ENCODE measurements around the gene ERVW-1.

ERVW-1 gene

DNA sequence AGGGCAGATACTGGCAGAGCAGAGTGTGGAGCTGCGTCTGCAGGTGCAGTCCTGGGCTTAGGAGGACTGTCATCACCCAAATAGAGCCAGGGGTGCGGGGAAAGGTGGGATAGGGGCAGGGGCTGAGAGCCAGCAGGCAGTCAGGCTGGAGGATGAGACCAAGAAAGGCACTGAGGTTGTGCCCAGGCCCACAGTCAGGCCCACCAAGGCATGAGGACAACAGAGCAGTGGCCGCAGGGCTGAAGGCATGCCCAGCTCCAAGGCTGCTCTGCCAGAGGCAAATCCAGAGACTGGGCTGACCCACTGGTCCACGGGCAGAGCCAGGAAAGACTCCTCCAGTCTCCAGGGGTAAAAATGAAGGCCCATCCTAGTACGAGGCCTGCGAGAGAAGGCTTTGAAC, 54.8 kb downstream of the ERVW-1 start:
- no CpG with 5 or more reads among the region's 6 CpGs for WGBS (ENCODE audit: extremely low coverage, insufficient coverage, insufficient read length)
- Histone ChIP-seq H3K4me2 (ENCODE audit: low read length) (no peak overlapping the region), H4K91ac (ENCODE audit: low read depth, low read length) (no peak overlapping the region)

DNA sequence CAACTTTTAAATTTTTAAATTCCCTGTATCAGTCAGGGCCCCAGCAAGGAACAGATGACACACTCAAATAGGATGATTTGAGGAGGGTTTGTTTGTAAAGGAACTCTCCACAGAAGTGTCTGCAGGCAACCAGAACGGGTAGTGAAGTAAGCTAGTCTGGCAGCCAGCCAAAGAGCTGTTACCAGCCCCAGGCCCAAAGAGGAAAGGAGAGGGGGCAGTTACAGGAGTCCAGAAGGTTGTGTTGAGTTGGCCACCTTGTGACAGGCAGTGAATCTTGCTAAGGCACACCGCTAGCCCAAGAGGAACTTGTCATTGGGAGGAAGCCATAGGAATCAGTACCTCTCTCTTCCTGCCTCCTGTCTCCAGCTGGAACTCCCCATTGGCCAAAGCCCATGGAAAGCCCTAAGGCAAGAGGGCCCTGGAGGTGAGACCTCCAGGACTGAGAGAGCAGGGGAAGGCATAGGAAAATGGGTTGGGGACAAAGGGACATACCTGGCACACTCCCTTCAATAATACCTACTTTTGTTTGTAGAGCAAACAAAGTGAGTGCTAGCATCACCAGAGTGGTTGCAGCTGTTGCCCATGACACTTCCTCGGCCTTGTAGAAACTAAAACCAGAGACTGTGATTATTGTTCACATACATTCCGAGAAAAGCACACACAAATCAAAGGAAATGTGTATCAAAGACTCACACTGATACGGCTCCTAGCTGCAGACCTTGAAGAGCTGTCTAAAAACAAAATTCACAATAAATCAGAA, 55.9 kb downstream of the ERVW-1 start:
- no CpG with 5 or more reads among the region's 5 CpGs for WGBS (ENCODE audit: extremely low coverage, insufficient coverage, insufficient read length)
- Histone ChIP-seq H2AK5ac (ENCODE audit: low read length) (no peak overlapping the region), H3K27me3 (ENCODE audit: insufficient read depth, low read length) (no peaks in the 10 kb centered on the region), H2AFZ (ENCODE audit: insufficient read depth, low read length, poor library complexity) (no peak overlapping the region), H2BK12ac (ENCODE audit: low read length) (no peak overlapping the region), H2BK120ac (ENCODE audit: insufficient read depth, low read length, poor library complexity) (peak overlapping the region; percentile 16), H3K9ac (ENCODE audit: low read length) (no peak overlapping the region), H3K4ac (ENCODE audit: low read depth, low read length) (no peak overlapping the region), H3K36me3 (ENCODE audit: control insufficient read depth in 1 of 2, insufficient read depth in 2 of 2, low read length in 2 of 2) (no peaks in the 10 kb centered on the region), H3K14ac (ENCODE audit: low read length) (no peak overlapping the region), H3K4me3 (ENCODE audit: low read depth, low read length) (no peak overlapping the region), H3K79me2 (ENCODE audit: control insufficient read depth, insufficient read depth, low read length, poor library complexity) (peaks cover 2% of the 10 kb centered on the region), H3K4me2 (ENCODE audit: low read length) (no peak overlapping the region), H3K18ac (ENCODE audit: low read length) (no peak overlapping the region), H3K4me1 (ENCODE audit: control insufficient read depth in 1 of 2, insufficient read depth in 2 of 2, low read length in 2 of 2) (no peaks in the 10 kb centered on the region), H4K91ac (ENCODE audit: low read depth, low read length) (no peak overlapping the region), H3K27ac (ENCODE audit: low read depth, low read length) (no peak overlapping the region), H3K9me3 (ENCODE audit: insufficient read depth, low read depth, low read length) (no peaks in the 10 kb centered on the region), H2BK5ac (ENCODE audit: low read depth, low read length, poor library complexity) (no peak overlapping the region), H4K12ac (ENCODE audit: low read depth, low read length) (no peak overlapping the region), H4K8ac (ENCODE audit: low read depth, low read length) (no peak overlapping the region), H3K79me1 (ENCODE audit: low read length) (peaks cover 7% of the 10 kb centered on the region), H3K23ac (ENCODE audit: low read length) (no peak overlapping the region)
- no peak for DNase-seq

More for the DNA sequence above, 54.8 kb downstream of the ERVW-1 start:
- Histone ChIP-seq H3K4ac (ENCODE audit: low read depth, low read length) (no peak overlapping the region), H4K8ac (ENCODE audit: low read depth, low read length) (no peak overlapping the region), H2BK5ac (ENCODE audit: low read depth, low read length, poor library complexity) (no peak overlapping the region), H3K18ac (ENCODE audit: low read length) (no peak overlapping the region), H3K36me3 (ENCODE audit: control insufficient read depth in 1 of 2, insufficient read depth in 2 of 2, low read length in 2 of 2) (no peaks in the 10 kb centered on the region), H3K79me2 (ENCODE audit: control insufficient read depth, insufficient read depth, low read length, poor library complexity) (peaks cover 2% of the 10 kb centered on the region), H3K4me1 (ENCODE audit: control insufficient read depth in 1 of 2, insufficient read depth in 2 of 2, low read length in 2 of 2) (no peaks in the 10 kb centered on the region), H2AFZ (ENCODE audit: insufficient read depth, low read length, poor library complexity) (no peak overlapping the region), H3K9me3 (ENCODE audit: insufficient read depth, low read depth, low read length) (no peaks in the 10 kb centered on the region), H2AK5ac (ENCODE audit: low read length) (no peak overlapping the region), H3K79me1 (ENCODE audit: low read length) (peaks cover 7% of the 10 kb centered on the region), H3K23ac (ENCODE audit: low read length) (no peak overlapping the region), H4K12ac (ENCODE audit: low read depth, low read length) (no peak overlapping the region), H3K27ac (ENCODE audit: low read depth, low read length) (no peak overlapping the region), H3K14ac (ENCODE audit: low read length) (no peak overlapping the region), H2BK12ac (ENCODE audit: low read length) (peak overlapping the region; percentile 19), H3K9ac (ENCODE audit: low read length) (no peak overlapping the region), H2BK120ac (ENCODE audit: insufficient read depth, low read length, poor library complexity) (no peak overlapping the region), H3K4me3 (ENCODE audit: low read depth, low read length) (no peak overlapping the region), H3K27me3 (ENCODE audit: insufficient read depth, low read length) (no peaks in the 10 kb centered on the region)
- DNase-seq: no peak

All from trophoblast cell (in vitro differentiated cells and primary cell).